ENCODE measurements around the gene NEK9.
"Not testable (repeated sequence)": the region's sequence is repeated elsewhere in the genome, so short reads cannot be mapped to it uniquely, and the experiment has no call there.

The NEK9 gene

DNA sequence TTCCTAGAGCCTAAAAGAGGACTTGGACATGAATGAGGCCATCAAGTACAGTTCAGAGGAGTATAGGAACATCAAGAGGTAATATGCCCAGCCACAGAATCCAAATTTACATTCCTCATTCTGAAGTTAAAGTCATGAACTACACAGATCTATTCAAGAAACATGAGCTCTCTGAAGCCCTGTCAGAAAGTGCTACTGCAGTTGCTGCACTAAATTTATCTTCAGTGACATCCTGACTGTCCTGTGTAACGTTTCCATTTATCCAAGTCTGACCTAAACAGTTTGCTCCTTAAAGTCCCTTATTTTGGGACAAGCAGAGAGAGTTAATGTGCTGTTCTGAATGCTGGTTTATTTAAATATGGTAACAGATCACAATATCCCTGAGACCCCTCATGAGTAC, 28.2 kb downstream of the NEK9 start:
- DNase-seq, result no peak

DNA sequence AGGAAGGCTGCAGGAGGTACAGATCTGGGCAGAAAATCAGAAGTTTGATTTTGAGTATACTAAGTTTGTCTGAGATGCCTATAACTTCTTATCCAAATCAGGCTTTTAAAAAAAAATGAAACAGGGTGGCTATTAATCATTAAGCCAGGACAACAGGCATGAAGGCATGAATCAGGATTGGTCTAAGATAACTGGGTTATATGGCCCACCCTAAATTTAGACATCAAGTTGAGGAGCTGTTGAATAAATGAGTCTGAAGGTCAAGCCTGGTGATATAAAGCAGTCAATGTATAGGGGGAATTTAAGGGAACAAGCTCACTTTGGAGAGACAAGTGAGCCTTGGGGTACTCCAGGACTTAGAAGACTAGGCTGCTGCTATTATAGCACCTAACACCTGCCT, 28.6 kb downstream of the NEK9 start:
- DNase-seq, result no peak

DNA sequence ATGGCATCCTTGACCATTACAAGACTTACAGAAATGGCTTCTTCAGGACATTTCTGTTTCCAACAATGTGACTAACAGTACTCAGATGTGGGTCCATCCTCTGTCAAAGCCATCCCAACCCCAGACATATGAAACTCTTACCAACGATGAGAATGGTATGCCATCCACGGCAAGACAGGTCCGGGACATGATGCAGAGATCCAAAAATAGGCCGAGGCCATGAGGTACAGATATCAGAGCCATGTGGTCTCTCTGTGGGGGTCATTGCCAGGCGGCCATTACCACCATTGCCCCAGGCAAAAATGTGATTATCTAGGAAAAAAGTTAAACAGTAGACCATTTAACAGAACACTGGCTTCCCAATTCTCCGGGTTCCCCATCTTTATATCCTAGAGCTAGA, 29.9 kb downstream of the NEK9 start:
- DNase-seq, result no peak

DNA sequence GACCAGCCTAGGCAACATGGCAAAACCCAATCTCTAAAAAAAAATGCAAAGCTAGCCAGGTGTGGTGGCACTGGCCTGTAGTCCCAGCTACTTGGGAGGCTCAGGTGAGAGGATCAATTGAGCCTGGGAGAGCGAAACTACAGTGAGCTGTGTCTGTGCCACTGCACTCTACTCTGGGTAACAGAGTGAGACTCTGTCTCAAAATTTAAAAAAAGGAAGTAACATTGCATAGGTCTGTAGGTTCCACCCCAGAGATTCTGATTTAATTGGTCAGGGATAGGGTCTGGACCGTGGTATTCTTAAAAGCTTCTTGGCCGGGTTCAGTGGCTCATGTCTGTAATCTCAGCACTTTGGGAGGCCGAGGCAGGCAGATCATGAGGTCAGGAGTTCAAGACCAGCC, 31.2 kb downstream of the NEK9 start:
- DNase-seq, result no peak

DNA sequence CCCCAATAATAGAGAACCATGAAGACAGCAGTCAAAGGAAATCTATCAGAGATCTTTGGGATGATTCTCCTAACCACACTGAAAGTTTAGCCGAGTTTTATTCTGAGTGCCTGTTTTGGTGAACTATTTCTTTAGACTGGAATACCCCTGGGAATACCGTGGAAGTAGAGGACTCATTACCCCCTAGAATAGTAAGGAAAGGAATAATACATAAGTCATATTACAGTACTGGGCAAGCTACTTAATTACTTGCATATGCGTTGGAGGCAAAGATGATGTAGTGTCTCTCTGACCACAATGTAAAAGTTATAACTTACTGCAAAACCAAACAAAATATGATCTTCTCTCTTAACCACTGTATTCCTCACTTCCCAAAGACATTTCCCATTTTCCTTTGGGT, 32.0 kb downstream of the NEK9 start:
- no peak for DNase-seq

DNA sequence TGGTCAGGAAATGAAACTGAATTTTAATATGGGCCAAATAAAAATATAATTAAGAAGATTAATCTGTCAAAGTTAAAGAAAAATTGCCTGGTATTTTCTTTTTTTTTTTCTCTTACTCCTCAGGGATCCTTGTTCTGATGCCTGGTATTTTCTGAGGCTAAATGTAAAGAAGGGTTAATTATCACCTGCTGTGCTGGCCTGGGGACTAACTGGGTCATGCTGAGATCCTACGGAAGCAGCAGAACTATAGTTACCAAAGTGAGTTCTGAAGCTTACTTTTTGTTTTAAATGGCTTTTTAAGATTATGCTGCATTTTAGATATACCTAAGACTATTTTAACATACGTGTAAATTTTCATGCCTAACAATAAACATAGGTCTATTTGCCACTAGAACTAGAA, 34.1 kb downstream of the NEK9 start:
- DNase-seq, result no peak

DNA sequence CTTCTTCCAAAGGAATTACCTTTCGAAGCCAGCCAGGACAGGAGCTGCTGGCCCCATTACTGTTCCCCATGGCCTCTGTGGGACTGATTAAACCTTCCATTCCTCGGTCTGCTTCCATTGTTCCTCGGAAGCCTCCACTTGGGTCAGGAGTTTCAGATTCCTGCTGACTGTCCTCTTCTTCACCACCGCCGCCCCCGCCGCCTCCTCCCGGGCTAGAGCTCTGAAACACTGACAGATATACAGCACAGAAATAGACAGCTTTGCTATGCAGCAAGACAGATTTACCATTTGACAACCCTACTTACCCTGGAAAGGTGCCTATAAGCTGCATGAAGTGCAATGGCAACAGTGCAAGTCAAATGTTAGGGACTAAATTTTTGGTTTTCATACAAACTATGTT, 35.6 kb downstream of the NEK9 start:
- DNase-seq, result no peak

DNA sequence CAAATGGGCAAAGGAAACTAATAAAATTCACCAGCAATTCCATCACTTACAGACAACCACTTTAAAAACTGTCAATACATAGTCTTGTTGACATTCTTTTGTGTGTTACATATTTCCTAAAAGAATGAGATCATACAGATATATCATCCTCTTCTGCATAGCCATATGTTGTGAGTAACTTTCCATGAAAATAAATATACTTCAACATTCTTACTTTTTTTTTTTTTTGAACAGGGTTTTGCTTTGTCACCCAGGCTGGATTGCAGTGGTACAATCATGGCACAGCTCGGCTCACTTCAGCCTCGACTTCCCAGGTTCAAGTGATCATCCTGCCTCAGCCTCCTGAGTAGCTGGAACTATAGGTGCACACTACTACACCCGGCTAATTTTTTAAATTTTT, 36.5 kb downstream of the NEK9 start:
- no peak for DNase-seq

DNA sequence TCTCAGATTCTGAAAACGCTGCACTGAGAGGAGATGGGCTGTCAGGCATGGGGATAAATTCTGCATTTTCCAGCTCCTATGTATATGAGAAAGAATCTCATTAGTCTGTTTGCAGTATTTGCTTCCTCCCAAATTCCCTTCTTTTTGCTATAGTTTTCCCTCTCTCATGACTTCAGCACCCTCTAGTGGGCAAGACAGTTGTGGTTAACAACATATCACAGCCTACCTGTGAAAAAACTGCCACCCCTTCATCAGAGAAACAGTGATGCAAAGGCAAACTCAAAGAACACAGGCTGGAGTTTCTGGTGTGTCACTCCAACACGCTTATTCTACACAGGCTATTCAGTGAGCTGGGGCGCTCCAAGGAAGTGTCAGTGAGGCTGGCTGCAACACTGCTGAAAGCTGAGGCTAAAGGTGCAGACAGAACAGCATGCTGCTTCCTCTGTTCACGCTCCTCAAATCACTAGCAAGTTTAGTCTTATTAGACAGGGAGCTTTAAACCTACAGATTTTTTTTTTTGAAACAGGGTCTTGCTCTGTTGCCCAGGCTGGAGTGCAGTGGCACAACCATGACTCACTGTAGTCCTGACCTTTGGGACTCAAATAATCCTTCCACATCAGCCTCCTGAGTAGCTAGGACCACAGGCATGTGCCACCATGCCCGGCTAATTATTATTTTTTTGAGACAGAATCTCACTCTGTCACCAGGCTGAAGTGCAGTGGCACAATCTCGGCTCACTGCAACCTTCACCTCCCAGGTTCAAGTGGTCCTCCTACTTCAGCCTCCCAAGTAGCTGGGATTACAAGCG, 38.1 kb downstream of the NEK9 start:
- no peak for DNase-seq

GRCh38 chr14:75088153-75088552, 38.7 kb downstream of the NEK9 start:
- DNase-seq, result no peak

- DNase-seq, result no peak
Observed at GRCh38 chr14:75084513-75084912, 42.3 kb downstream of the NEK9 start.

GRCh38 chr14:75083271-75083670, 43.6 kb downstream of the NEK9 start:
- no peak for DNase-seq

- DNase-seq, result no peak
Observed at GRCh38 chr14:75081660-75082229, 45.1 kb downstream of the NEK9 start.

GRCh38 chr14:75079521-75079920, 47.3 kb downstream of the NEK9 start:
- no peak for DNase-seq

DNA sequence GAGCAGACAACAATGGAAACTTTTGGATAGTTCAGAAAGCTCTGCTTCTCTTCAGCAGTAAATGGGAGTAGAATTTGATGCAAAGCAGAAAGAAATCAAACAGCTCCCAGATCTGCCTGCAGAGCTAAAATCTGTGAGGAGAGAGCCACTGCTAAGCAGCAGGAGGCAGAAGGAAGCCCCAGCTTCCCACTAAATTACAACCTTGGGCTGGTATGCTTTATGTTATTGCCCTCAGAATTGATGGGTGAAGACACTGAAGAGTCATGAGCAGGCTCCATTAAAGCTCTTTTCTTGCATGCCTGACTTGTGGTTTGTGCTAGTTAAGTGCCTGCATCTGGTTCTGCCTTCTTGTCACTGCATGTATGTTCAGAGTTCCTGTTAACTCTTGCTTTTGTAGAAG, 49.1 kb downstream of the NEK9 start:
- DNase-seq, result no peak

DNA sequence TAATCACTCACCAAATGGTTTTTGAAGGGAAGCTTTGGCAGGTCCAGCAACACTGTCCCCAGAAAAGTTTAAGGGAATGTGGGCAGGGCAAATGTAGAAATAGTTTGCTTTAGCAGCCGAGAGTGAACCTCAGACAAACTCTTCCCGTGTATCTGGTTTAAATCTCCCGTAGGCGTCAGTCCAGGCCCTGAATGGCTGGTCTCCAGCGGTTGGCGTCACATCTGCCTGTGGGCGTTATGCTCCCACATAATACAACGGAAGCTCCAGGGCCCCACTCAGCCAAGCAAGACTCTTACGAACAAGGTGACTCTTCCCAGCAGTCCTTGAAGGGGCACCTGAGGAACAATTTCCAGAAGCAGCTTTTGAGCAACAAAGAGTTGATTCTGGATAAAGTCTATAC, 56.5 kb downstream of the NEK9 start:
- no peak for DNase-seq

- no peak for DNase-seq
Observed at GRCh38 chr14:75069811-75070145, 57.1 kb downstream of the NEK9 start.

- no peak for DNase-seq
Observed at GRCh38 chr14:75069121-75069810, 57.6 kb downstream of the NEK9 start, which contains the start of gene ZC2HC1C. Gene ZC2HC1C, plus strand, starts transcription at chr14:75069641. Its CDS starts 933 bp downstream, at chr14:75070574.

DNA sequence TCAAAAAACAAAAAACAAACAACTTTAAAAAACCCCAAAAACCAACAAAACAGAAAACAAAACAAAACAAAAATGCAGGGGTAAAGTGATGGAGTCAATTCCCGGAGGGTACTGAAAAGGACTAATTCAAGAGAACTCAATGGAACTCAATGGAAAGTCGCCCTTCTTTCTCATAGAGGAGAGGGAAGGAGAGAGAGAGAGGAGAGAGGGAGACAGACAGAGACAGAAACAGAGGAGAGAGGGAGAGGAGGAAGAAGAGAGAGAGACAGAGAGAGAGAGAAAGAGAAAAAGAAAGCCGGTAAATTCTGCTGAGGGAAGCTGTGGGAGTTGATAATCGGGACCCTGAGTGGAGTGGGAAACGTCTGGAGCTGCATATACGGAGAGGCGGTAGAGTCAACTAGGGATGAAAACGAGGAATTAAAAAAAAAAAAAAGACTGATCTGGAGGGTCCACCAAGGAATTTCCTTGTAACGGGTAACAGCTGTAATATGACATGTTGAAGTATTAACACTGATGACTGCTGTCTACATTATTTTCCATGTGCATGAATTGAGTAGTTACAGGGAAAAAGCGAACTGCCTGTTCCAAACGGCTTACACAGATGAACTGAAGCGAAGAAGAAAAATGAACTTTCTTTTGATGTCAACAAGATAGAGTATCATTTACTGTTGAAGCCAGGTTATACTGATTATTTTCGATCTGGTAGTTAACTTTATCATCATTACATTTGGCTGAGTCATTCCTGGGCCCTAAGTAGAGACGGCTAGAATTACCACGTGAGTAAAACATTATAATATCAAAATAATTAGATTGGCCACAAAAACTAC, 58.3 kb downstream of the NEK9 start:
- no peak for DNase-seq

- not testable (repeated sequence) for DNase-seq
Observed at GRCh38 chr14:75067765-75068164, 59.1 kb downstream of the NEK9 start.

- no peak for DNase-seq
Observed at GRCh38 chr14:75067212-75067611, 59.6 kb downstream of the NEK9 start.

DNA sequence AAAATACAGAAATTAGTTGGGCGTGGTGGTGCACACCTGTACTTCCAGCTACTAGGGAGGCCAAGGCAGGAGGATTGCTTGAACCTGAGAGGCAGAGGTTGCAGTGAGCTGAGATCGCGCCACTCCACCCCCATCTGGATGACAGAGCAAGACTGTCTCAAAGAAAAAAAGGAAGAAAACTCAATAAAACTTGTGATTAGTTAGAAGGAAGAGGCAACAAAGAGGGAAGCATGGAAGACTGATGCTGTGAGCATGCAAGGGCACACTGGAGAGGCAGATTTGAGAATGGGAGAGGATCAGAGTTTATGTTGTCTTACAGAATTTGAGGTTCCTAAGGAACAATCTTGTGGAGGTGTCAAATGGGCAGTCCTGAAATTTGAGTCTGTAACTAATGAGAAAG, 60.2 kb downstream of the NEK9 start:
- no peak for DNase-seq

GRCh38 chr14:75064205-75064567, 62.7 kb downstream of the NEK9 start:
- no peak for DNase-seq

All from NCI-H524 treated with DMSO at 0.1 percent for 48 hours (cell line).